Measurements from ENCODE around the gene NCAN. TPM values are rescaled to one million over a fixed set of nuclear protein-coding genes. Genes with fewer than 3 reads are reported as not detected.

NCAN gene
- total and polyA plus RNA-seq, 8 donors: 0.04 to 0.13 (median 0.06) TPM; not detected in 3

- H3K36me3 ChIP-seq: peaks cover 0 to 26% (median 0%) of the 10 kb centered on the region in 3 donors
- no peak overlapping the region for H3K4me3 ChIP-seq
- no peak overlapping the region for H3K27ac ChIP-seq
- H3K27me3 ChIP-seq: no peaks in the 10 kb centered on the region
- intact Hi-C loops (cut with DNase I): no loop called here
- ATAC-seq (peak in 2 of 4 donors; percentile 12 to 22), DNase-seq (no peak), FAIRE-seq (no peak)
- no peak for TF ChIP-seq CTCF (IDR thresholded peaks at IDR 0.05)
- no peaks in the 10 kb centered on the region for H3K4me1 ChIP-seq
- H3K9me3 ChIP-seq: no peaks in the 10 kb centered on the region
- 89 to 94% methylated on average over 16 of the region's 16 CpGs for WGBS, 2 donors
Measured at GRCh38 chr19:19280561-19280960, 68.8 kb downstream of the NCAN start.

- 96 to 97% methylated on average over 10 of the region's 10 CpGs for WGBS, 2 donors
- H3K4me1 ChIP-seq: no peaks in the 10 kb centered on the region
- intact Hi-C loops (cut with DNase I): no loop called here
- H3K9me3 ChIP-seq: no peaks in the 10 kb centered on the region
- ATAC-seq (no peak), FAIRE-seq (no peak), DNase-seq (no peak)
- H3K27ac ChIP-seq: no peak overlapping the region
- peaks cover 0 to 19% (median 0%) of the 10 kb centered on the region in 3 donors for H3K36me3 ChIP-seq
- H3K27me3 ChIP-seq: no peaks in the 10 kb centered on the region
- no peak overlapping the region for H3K4me3 ChIP-seq
- TF ChIP-seq CTCF (IDR thresholded peaks at IDR 0.05): no peak
Measured at GRCh38 chr19:19285686-19286085, 73.9 kb downstream of the NCAN start.

GRCh38 chr19:19292607-19293006, 80.8 kb downstream of the NCAN start:
- WGBS, 2 donors: 94 to 98% methylated on average over 5 of the region's 5 CpGs
- Histone ChIP-seq H3K4me1 (no peaks in the 10 kb centered on the region), H3K4me3 (no peak overlapping the region), H3K27ac (no peak overlapping the region), H3K36me3 (peaks cover 0 to 31% (median 0%) of the 10 kb centered on the region in 3 donors), H3K27me3 (no peaks in the 10 kb centered on the region), H3K9me3 (no peaks in the 10 kb centered on the region)
- no peak for ATAC-seq
- intact Hi-C loops (cut with DNase I): no loop called here
- no peak for FAIRE-seq
- TF ChIP-seq CTCF (IDR thresholded peaks at IDR 0.05): no peak
- no peak for DNase-seq

GRCh38 chr19:19294914-19295313, 83.2 kb downstream of the NCAN start:
- ATAC-seq: no peak
- Histone ChIP-seq H3K27ac (no peak overlapping the region), H3K9me3 (no peaks in the 10 kb centered on the region), H3K36me3 (peaks cover 0 to 22% (median 0%) of the 10 kb centered on the region in 3 donors), H3K4me1 (no peaks in the 10 kb centered on the region), H3K27me3 (no peaks in the 10 kb centered on the region), H3K4me3 (no peak overlapping the region)
- no peak for FAIRE-seq
- 90 to 91% methylated on average over 4 of the region's 4 CpGs for WGBS, 2 donors
- no peak for TF ChIP-seq CTCF (IDR thresholded peaks at IDR 0.05)
- intact Hi-C loops (cut with DNase I): no loop called here
- no peak for DNase-seq

GRCh38 chr19:19296953-19297689, 85.4 kb downstream of the NCAN start:
- Histone ChIP-seq H3K4me1 (no peaks in the 10 kb centered on the region), H3K27ac (no peak overlapping the region), H3K36me3 (peaks cover 0 to 33% (median 0%) of the 10 kb centered on the region in 3 donors), H3K4me3 (no peak overlapping the region), H3K27me3 (no peaks in the 10 kb centered on the region), H3K9me3 (no peaks in the 10 kb centered on the region)
- DNase-seq (no peak), FAIRE-seq (no peak), ATAC-seq (peak in 2 of 4 donors; percentile 14 to 17)
- TF ChIP-seq CTCF (IDR thresholded peaks at IDR 0.05): no peak
- 86 to 89% methylated on average over 19 of the region's 19 CpGs for WGBS, 2 donors
- intact Hi-C loops (cut with DNase I): no loop called here

All from pancreas (tissue), 10 donors.